GM23248 (cell line): Measurements from ENCODE around the gene FAM228B. TPM values are rescaled to one million over a fixed set of nuclear protein-coding genes. Genes with fewer than 3 reads are reported as not detected.

Source experiments
- DNase-seq: peaks from one replicate; pipeline ENCODE4 v3.0.0-alpha.2; 2015
- H2AFZ ChIP-seq: fragments of 200-600 bp; sonication (generic); 2 replicates; pipeline ENCODE4 v1.6.1; 2016; ENCODE audit warnings: antibody characterized with exemption
- H3F3A ChIP-seq: fragments of 200-600 bp; sonication (generic); 2 replicates; pipeline ENCODE4 v1.6.1; 2016; ENCODE audit warnings: mild to moderate bottlenecking, antibody characterized with exemption, mixed run types; ENCODE audit not compliant: insufficient read depth
- H3K27ac ChIP-seq: fragments of 200-600 bp; sonication (generic); 2 replicates; pipeline ENCODE4 v1.5.1; 2016; ENCODE audit warnings: mild to moderate bottlenecking
- H3K27me3 ChIP-seq: fragments of 200-600 bp; sonication (generic); replicated peaks from 2 replicates; pipeline ENCODE4 v1.6.1; 2016; ENCODE audit warnings: mild to moderate bottlenecking; ENCODE audit not compliant: insufficient read depth
- H3K36me3 ChIP-seq: fragments of 200-600 bp; sonication (generic); 2 replicates; pipeline ENCODE4 v1.6.1; 2016; ENCODE audit warnings: low read depth, mild to moderate bottlenecking
- H3K4me1 ChIP-seq: fragments of 200-600 bp; sonication (generic); 2 replicates; pipeline ENCODE4 v1.6.1; 2016; ENCODE audit warnings: mild to moderate bottlenecking; ENCODE audit not compliant: insufficient read depth
- H3K4me2 ChIP-seq: fragments of 200-600 bp; sonication (generic); one replicate; pipeline ENCODE4 v1.6.1; 2016; ENCODE audit warnings: mild to moderate bottlenecking; ENCODE audit not compliant: unreplicated experiment
- H3K4me3 ChIP-seq: fragments of 200-600 bp; sonication (generic); 2 replicates; pipeline ENCODE4 v1.5.1; 2016; ENCODE audit warnings: mild to moderate bottlenecking
- H3K79me2 ChIP-seq: fragments of 200-600 bp; sonication (generic); 2 replicates; pipeline ENCODE4 v1.6.1; 2016; ENCODE audit warnings: mild to moderate bottlenecking; ENCODE audit not compliant: insufficient read depth
- H3K9ac ChIP-seq: fragments of 200-600 bp; sonication (generic); 2 replicates; pipeline ENCODE4 v1.6.1; 2016; ENCODE audit warnings: mild to moderate bottlenecking
- H3K9me2 ChIP-seq: fragments of 200-600 bp; sonication (generic); 2 replicates; pipeline ENCODE4 v1.6.1; 2016; ENCODE audit warnings: mixed run types, mild to moderate bottlenecking, moderate library complexity; ENCODE audit not compliant: insufficient read depth
- H3K9me3 ChIP-seq: fragments of 200-600 bp; sonication (generic); one replicate; pipeline ENCODE4 v1.6.1; 2017; ENCODE audit warnings: low read depth
- H4K20me1 ChIP-seq: fragments of 200-600 bp; sonication (generic); 2 replicates; pipeline ENCODE4 v1.6.0; 2016; ENCODE audit not compliant: insufficient read depth
- EZH2 ChIP-seq: fragments of 200-600 bp; sonication (generic); IDR thresholded peaks from 2 replicates; pipeline ENCODE4 v1.6.1; 2018; ENCODE audit warnings: antibody characterized with exemption, mild to moderate bottlenecking; ENCODE audit not compliant: insufficient read depth, poor library complexity, severe bottlenecking
- EZH2phosphoT487 ChIP-seq: fragments of 200-600 bp; sonication (generic); IDR thresholded peaks from 2 replicates; pipeline ENCODE4 v1.6.1; 2018; ENCODE audit warnings: antibody characterized with exemption, moderate library complexity, mild to moderate bottlenecking, low read depth; ENCODE audit not compliant: insufficient read depth
- WGBS, 2 experiments: methylation state at CpG; one replicate each; pipeline ENCODE4 v1.1.6; 2015 to 2017; ENCODE audit warnings: low lambda C conversion rate in 2 of 2, low coverage in 1 of 2; ENCODE audit errors: missing lambda C conversion rate in 2 of 2; 5-methylcytosine and 5-hydroxymethylcytosine counted together
- in situ Hi-C: fragments of 300-500 bp; cut with MboI; formaldehyde crosslinking; loops from 2 replicates; pipeline ENCODE4 v1.15.0; 2020
- polyA plus RNA-seq: library from polyadenylated mRNA; unstranded; fragments of >200 nt; fragmentation: Nextera tagmentation; extraction: Ambion mirVana; gene quantifications from 2 replicates; pipeline ENCODE4 v1.2.1, GENCODE V29; 2016
- total RNA-seq: library from RNA; depleted of rRNA; stranded (reverse); fragments of >200 nt; shearing (Covaris generic); gene quantifications from 2 replicates; pipeline ENCODE4 v1.2.3, GENCODE V29; 2014

Gene FAM228B
- total and polyA plus RNA-seq, 2 experiments from 2014 or later, result 15.1 to 22.4 TPM

GRCh38 chr2:24208490-24208889, 85.2 kb downstream of the FAM228B start:
- no peak for TF ChIP-seq EZH2
- no peak for TF ChIP-seq EZH2phosphoT487
- DNase-seq, result no peak
- Histone ChIP-seq H3K27ac (no peak overlapping the region), H3K4me3 (no peak overlapping the region), H3K4me2 (no peak overlapping the region), H4K20me1 (no peaks in the 10 kb centered on the region), H3K9me3 (no peaks in the 10 kb centered on the region), H3K27me3 (no peaks in the 10 kb centered on the region), H3K4me1 (no peaks in the 10 kb centered on the region), H2AFZ (no peak overlapping the region), H3K9ac (no peak overlapping the region), H3K79me2 (no peaks in the 10 kb centered on the region), H3K36me3 (no peaks in the 10 kb centered on the region; the same call in 1 of the 2 replicates), H3F3A (no peaks in the 10 kb centered on the region), H3K9me2 (no peaks in the 10 kb centered on the region)
- 94 to 95% methylated on average over 16 of the region's 16 CpGs for WGBS, 2 experiments
- in situ Hi-C loops, result no loop called here

- in situ Hi-C loops, result no loop called here
Measured at GRCh38 chr2:24209389-24210105, 86.3 kb downstream of the FAM228B start.

GRCh38 chr2:24210106-24210455, 86.8 kb downstream of the FAM228B start:
- H3K79me2 ChIP-seq, result no peaks in the 10 kb centered on the region
- no peak overlapping the region for H3K4me3 ChIP-seq
- H3K27me3 ChIP-seq, result no peaks in the 10 kb centered on the region
- TF ChIP-seq EZH2phosphoT487, result no peak
- no peak for TF ChIP-seq EZH2
- no peak for DNase-seq
- no peak overlapping the region for H2AFZ ChIP-seq
- no peaks in the 10 kb centered on the region for H3K4me1 ChIP-seq
- 93 to 94% methylated on average over 2 of the region's 2 CpGs for WGBS, 2 experiments
- H3K27ac ChIP-seq, result no peak overlapping the region
- H3K36me3 ChIP-seq, result no peaks in the 10 kb centered on the region; the same call in 1 of the 2 replicates
- H3F3A ChIP-seq, result no peaks in the 10 kb centered on the region
- no peak overlapping the region for H3K4me2 ChIP-seq
- in situ Hi-C loops, result no loop called here
- H3K9me2 ChIP-seq, result no peaks in the 10 kb centered on the region
- H3K9me3 ChIP-seq, result no peaks in the 10 kb centered on the region
- no peaks in the 10 kb centered on the region for H4K20me1 ChIP-seq
- H3K9ac ChIP-seq, result no peak overlapping the region

More at GRCh38 chr2:24209389-24210105, 86.3 kb downstream of the FAM228B start:
- no peak overlapping the region for H3K4me2 ChIP-seq
- no peaks in the 10 kb centered on the region for H3K9me3 ChIP-seq
- H3K27ac ChIP-seq, result no peak overlapping the region
- no peak overlapping the region for H3K9ac ChIP-seq
- H3K4me1 ChIP-seq, result no peaks in the 10 kb centered on the region
- no peak overlapping the region for H3K4me3 ChIP-seq
- 89 to 91% methylated on average over 17 of the region's 17 CpGs for WGBS, 2 experiments
- H3K36me3 ChIP-seq, result no peaks in the 10 kb centered on the region; the same call in 1 of the 2 replicates
- DNase-seq, result no peak
- H3K9me2 ChIP-seq, result no peaks in the 10 kb centered on the region
- no peak overlapping the region for H2AFZ ChIP-seq
- H4K20me1 ChIP-seq, result no peaks in the 10 kb centered on the region
- no peaks in the 10 kb centered on the region for H3K27me3 ChIP-seq
- no peaks in the 10 kb centered on the region for H3K79me2 ChIP-seq
- TF ChIP-seq EZH2 (no peak), EZH2phosphoT487 (no peak)
- H3F3A ChIP-seq, result no peaks in the 10 kb centered on the region

- Histone ChIP-seq H3K4me3 (no peak overlapping the region), H3K4me1 (no peaks in the 10 kb centered on the region), H3K9me2 (no peaks in the 10 kb centered on the region), H4K20me1 (no peaks in the 10 kb centered on the region), H2AFZ (no peak overlapping the region), H3K27ac (no peak overlapping the region), H3K9me3 (no peaks in the 10 kb centered on the region), H3K4me2 (no peak overlapping the region), H3K9ac (no peak overlapping the region), H3K36me3 (no peaks in the 10 kb centered on the region; the same call in 1 of the 2 replicates), H3K79me2 (no peaks in the 10 kb centered on the region), H3F3A (no peaks in the 10 kb centered on the region), H3K27me3 (no peaks in the 10 kb centered on the region)
- in situ Hi-C loops, result no loop called here
- WGBS, 2 experiments, result 95% methylated on average over 19 to 21 of the region's 21 CpGs
- no peak for TF ChIP-seq EZH2phosphoT487
- DNase-seq, result no peak
Measured at GRCh38 chr2:24210723-24211122, 87.5 kb downstream of the FAM228B start.

- 63 to 66% methylated on average over 7 of the region's 7 CpGs for WGBS, 2 experiments
- H3K27ac ChIP-seq, result no peak overlapping the region
- H3K9ac ChIP-seq, result no peak overlapping the region
- in situ Hi-C loops, result no loop called here
- no peaks in the 10 kb centered on the region for H3K4me1 ChIP-seq
- no peaks in the 10 kb centered on the region; the same call in 1 of the 2 replicates for H3K36me3 ChIP-seq
- no peak for DNase-seq
- TF ChIP-seq EZH2, result no peak
- TF ChIP-seq EZH2phosphoT487, result no peak
- no peaks in the 10 kb centered on the region for H4K20me1 ChIP-seq
- H3K27me3 ChIP-seq, result no peaks in the 10 kb centered on the region
- no peak overlapping the region for H3K4me3 ChIP-seq
- no peaks in the 10 kb centered on the region for H3K79me2 ChIP-seq
- no peaks in the 10 kb centered on the region for H3F3A ChIP-seq
- no peak overlapping the region for H3K4me2 ChIP-seq
- no peaks in the 10 kb centered on the region for H3K9me3 ChIP-seq
- H2AFZ ChIP-seq, result no peak overlapping the region
- H3K9me2 ChIP-seq, result no peaks in the 10 kb centered on the region
Measured at GRCh38 chr2:24211408-24211807, 88.1 kb downstream of the FAM228B start.
